SK-N-SH (cell line): ENCODE data around the gene IMPDH2. TPM values are rescaled to one million over a fixed set of nuclear protein-coding genes. Genes with fewer than 3 reads are reported as not detected.

Experiments
- CTCF ChIA-PET: fragments of 300-600, 350-600 bp; formaldehyde crosslinking; extraction: SDS; loops from one replicate; lab custom pipeline; 2021; lab: Yijun Ruan, JAX
- POLR2A ChIA-PET: fragments of 350-600 bp; sonication (Branson Sonifier 250); formaldehyde crosslinking; extraction: SDS; loops from one replicate; lab custom pipeline; 2020; ENCODE audit warnings: antibody characterized with exemption, inconsistent platforms; lab: Yijun Ruan, JAX
- DNase-seq: peaks from one replicate; pipeline ENCODE4 v3.0.0; 2012
- H2AFZ ChIP-seq: fragments of 200-600 bp; sonication (generic); 2 replicates; pipeline ENCODE4 v1.8.1; 2016; ENCODE audit warnings: antibody characterized with exemption, mild to moderate bottlenecking, low read depth
- H3F3A ChIP-seq: fragments of 200-600 bp; sonication (generic); replicated peaks from 2 replicates; pipeline ENCODE3; 2016; ENCODE audit warnings: antibody characterized with exemption, mild to moderate bottlenecking; ENCODE audit not compliant: insufficient read depth
- H3K27ac ChIP-seq, 2 experiments: fragments of 200-500 bp in 1 of 2; fragments of 200-600 bp in 1 of 2; sonication (Bioruptor generic) in 1 of 2; sonication (generic), shearing (Covaris generic) in 1 of 2; 2 replicates each; pipeline versions ENCODE4 v1.5.1 to v1.6.1; 2014 to 2016; ENCODE audit warnings: low read depth in 2 of 2, inconsistent platforms in 1 of 2, low read length in 1 of 2, mild to moderate bottlenecking in 1 of 2, mixed read lengths in 1 of 2
- H3K27me3 ChIP-seq: fragments of 200-600 bp; sonication (generic), shearing (Covaris generic); 2 replicates; pipeline ENCODE4 v1.6.1; 2016; ENCODE audit warnings: mixed run types; ENCODE audit not compliant: insufficient read depth
- H3K36me3 ChIP-seq, 2 experiments: fragments of 200-500 bp in 1 of 2; fragments of 200-600 bp in 1 of 2; sonication (Bioruptor generic) in 1 of 2; sonication (generic) in 1 of 2; replicated peaks in 1 of 2; 2 replicates each; pipeline versions ENCODE3 to v1.5.1; 2014 to 2016; ENCODE audit warnings: low read length in 1 of 2, mild to moderate bottlenecking in 1 of 2; ENCODE audit not compliant: insufficient read depth in 2 of 2, control insufficient read depth in 1 of 2
- H3K4me1 ChIP-seq, 2 experiments: fragments of 200-500 bp in 1 of 2; fragments of 200-600 bp in 1 of 2; sonication (Bioruptor generic) in 1 of 2; sonication (generic), shearing (Covaris generic) in 1 of 2; 2 replicates each; pipeline versions ENCODE4 v1.5.1 to v1.6.1; 2014 to 2016; ENCODE audit warnings: low read depth in 1 of 2, low read length in 1 of 2, mixed run types in 1 of 2; ENCODE audit not compliant: insufficient read depth in 2 of 2, control insufficient read depth in 1 of 2
- H3K4me2 ChIP-seq: fragments of 200-600 bp; sonication (generic), shearing (Covaris generic); 2 replicates; pipeline ENCODE4 v1.6.1; 2017; ENCODE audit warnings: mixed run types
- H3K4me3 ChIP-seq, 2 experiments: fragments of 200-500 bp in 1 of 2; fragments of 200-600 bp in 1 of 2; sonication (Bioruptor generic) in 1 of 2; sonication (generic), shearing (Covaris generic) in 1 of 2; 2 replicates each; pipeline versions ENCODE4 v1.5.1 to v1.8.1; 2014 to 2016; ENCODE audit warnings: low read depth in 2 of 2, inconsistent platforms in 1 of 2, low read length in 1 of 2, mild to moderate bottlenecking in 1 of 2, mixed read lengths in 1 of 2, moderate library complexity in 1 of 2
- H3K79me2 ChIP-seq: fragments of 200-600 bp; sonication (generic); 2 replicates; pipeline ENCODE4 v1.8.1; 2017; ENCODE audit warnings: mild to moderate bottlenecking; ENCODE audit not compliant: insufficient read depth
- H3K9ac ChIP-seq: fragments of 200-600 bp; sonication (generic); 2 replicates; pipeline ENCODE4 v1.6.1; 2017; ENCODE audit warnings: mixed run types
- H3K9me2 ChIP-seq: fragments of 200-600 bp; sonication (generic); 2 replicates; pipeline ENCODE4 v1.6.1; 2017; ENCODE audit warnings: mixed run types
- H3K9me3 ChIP-seq: fragments of 200-600 bp; sonication (generic); 2 replicates; pipeline ENCODE4 v1.6.1; 2017; ENCODE audit warnings: mixed run types, mild to moderate bottlenecking, moderate library complexity
- H4K20me1 ChIP-seq: fragments of 200-600 bp; sonication (generic); 2 replicates; pipeline ENCODE4 v1.6.1; 2017; ENCODE audit warnings: mild to moderate bottlenecking, mixed run types; ENCODE audit not compliant: insufficient read depth
- ELF1 ChIP-seq: IDR thresholded peaks from 2 replicates; pipeline ENCODE4 v1.4.0; 2012
- MAX ChIP-seq: IDR thresholded peaks from 2 replicates; pipeline ENCODE4 v1.4.0; 2012; ENCODE audit warnings: low read depth
- MEF2A ChIP-seq: IDR thresholded peaks from 2 replicates; pipeline ENCODE4 v1.4.0; 2012; ENCODE audit warnings: low read depth, borderline replicate concordance
- MXI1 ChIP-seq: IDR thresholded peaks from 2 replicates; pipeline ENCODE4 v1.6.1; 2012; ENCODE audit warnings: mild to moderate bottlenecking, low read depth, low read length, improper control_type of control experiment
- REST ChIP-seq: IDR thresholded peaks from 2 replicates; pipeline ENCODE4 v1.6.1; 2012; ENCODE audit warnings: mild to moderate bottlenecking, low read depth, low read length, moderate library complexity
- RFX5 ChIP-seq: IDR thresholded peaks from 2 replicates; pipeline ENCODE4 v1.6.1; 2012; ENCODE audit warnings: mild to moderate bottlenecking, improper control_type of control experiment, low read length
- USF2 ChIP-seq: fragments of 150-350 bp; IDR thresholded peaks from 2 replicates; pipeline ENCODE4 v1.6.1; 2017; ENCODE audit warnings: antibody characterized with exemption, low read length, low read depth, borderline replicate concordance
- WGBS: methylation state at CpG from one replicate; pipeline ENCODE4 v1.1.6; 2017; ENCODE audit warnings: low lambda C conversion rate; 5-methylcytosine and 5-hydroxymethylcytosine counted together
- polyA plus RNA-seq, 3 experiments: library from polyadenylated mRNA; depleted of rRNA; stranded (reverse); fragments of >200 nt; gene quantifications; 2 replicates each; pipeline ENCODE4 v1.2.3, GENCODE V29; 2012
- TF ChIP-seq, protein P1 (sequence below): IDR thresholded peaks from 2 replicates; pipeline ENCODE4; 2012

The IMPDH2 gene
- polyA plus RNA-seq, 1 of the 3 experiments (the other 2 are of a cell fraction): 305 TPM

DNA sequence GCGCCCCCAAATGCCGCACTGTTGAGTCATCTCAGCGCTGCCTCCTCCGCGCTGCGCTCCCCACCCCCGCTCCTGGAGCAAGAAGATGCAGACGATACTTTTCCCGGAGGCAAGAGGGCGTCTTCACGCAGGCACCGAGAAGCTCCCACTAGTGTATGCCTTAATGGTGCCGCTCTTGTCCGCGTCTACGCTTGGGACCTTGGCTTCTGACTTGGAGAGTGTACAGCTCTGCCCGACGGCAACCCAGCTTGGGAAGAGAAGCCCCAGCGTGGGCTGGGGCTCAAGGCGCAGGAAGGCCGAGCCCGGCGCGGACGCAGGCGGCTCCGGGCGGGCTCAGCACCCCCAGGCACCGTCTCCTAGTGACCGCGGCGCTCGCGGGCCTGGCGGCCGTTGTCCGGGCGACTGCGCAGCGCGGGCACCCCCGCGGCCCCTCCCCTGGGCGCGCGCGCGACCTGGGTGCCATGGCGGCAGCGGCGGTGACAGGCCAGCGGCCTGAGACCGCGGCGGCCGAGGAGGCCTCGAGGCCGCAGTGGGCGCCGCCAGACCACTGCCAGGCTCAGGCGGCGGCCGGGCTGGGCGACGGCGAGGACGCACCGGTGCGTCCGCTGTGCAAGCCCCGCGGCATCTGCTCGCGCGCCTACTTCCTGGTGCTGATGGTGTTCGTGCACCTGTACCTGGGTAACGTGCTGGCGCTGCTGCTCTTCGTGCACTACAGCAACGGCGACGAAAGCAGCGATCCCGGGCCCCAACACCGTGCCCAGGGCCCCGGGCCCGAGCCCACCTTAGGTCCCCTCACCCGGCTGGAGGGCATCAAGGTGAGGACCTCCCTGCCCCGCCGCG, 39.2 kb downstream of the IMPDH2 start, which contains the start of gene P4HTM (continued):
- TF ChIP-seq REST (no peak), RFX5 (no peak), ELF1 (no peak), USF2 (no peak), MEF2A (no peak)
- TF ChIP-seq, protein P1, sequence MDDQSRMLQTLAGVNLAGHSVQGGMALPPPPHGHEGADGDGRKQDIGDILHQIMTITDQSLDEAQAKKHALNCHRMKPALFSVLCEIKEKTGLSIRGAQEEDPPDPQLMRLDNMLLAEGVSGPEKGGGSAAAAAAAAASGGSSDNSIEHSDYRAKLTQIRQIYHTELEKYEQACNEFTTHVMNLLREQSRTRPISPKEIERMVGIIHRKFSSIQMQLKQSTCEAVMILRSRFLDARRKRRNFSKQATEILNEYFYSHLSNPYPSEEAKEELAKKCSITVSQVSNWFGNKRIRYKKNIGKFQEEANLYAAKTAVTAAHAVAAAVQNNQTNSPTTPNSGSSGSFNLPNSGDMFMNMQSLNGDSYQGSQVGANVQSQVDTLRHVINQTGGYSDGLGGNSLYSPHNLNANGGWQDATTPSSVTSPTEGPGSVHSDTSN: no peak
- TF ChIP-seq, all 33 proteins: peak for 7

- CTCF ChIA-PET: interaction anchor here (0.6 to 7.3 kb wide), 6 partner anchors 10 to 215 kb away, joined by 3 to 114 read pairs (median 8); partner anchors contain the start of genes DALRD3, IMPDH2, NDUFAF3 and QRICH1
- Histone ChIP-seq H3K27me3 (no peaks in the 10 kb centered on the region), H3F3A (peaks cover 11% of the 10 kb centered on the region), H3K4me2 (peak overlapping the region; percentile 63), H3K9me2 (no peaks in the 10 kb centered on the region), H3K9me3 (no peaks in the 10 kb centered on the region), H3K36me3 (peaks cover under 1 to 10% of the 10 kb centered on the region in 2 experiments), H3K4me3 (peak overlapping the region; percentile 35 to 63; a peak in 3 of 4 replicates), H3K27ac (peak overlapping the region; percentile 4 to 88; a peak in 3 of 4 replicates), H3K9ac (peak overlapping the region; percentile 73), H2AFZ (peak overlapping the region; percentile 70; the same call in 1 of the 2 replicates), H3K4me1 (peaks cover 0 to 2% of the 10 kb centered on the region in 2 experiments; a peak in 1 of 4 replicates), H4K20me1 (no peaks in the 10 kb centered on the region), H3K79me2 (peaks cover 17% of the 10 kb centered on the region)
- POLR2A ChIA-PET: interaction anchor here (1.0 to 2.1 kb wide), 3 partner anchors 9 to 40 kb away, joined by 3 to 17 read pairs (median 4); partner anchors contain the start of genes IMPDH2 and WDR6
- WGBS: 41% methylated on average over 9 of the region's 21 CpGs
- no peak for DNase-seq
- peak; percentile 39; the same call in 1 of the 2 replicates for TF ChIP-seq MAX
- TF ChIP-seq MXI1: no peak
Measured at GRCh38 chr3:48989126-48989795, 39.9 kb downstream of the IMPDH2 start.
